Activated CD8-positive, alpha-beta memory T cell treated with anti-CD3 and anti-CD28 coated beads, Interleukin-2, amount 50 U/mL, for 24 hours (primary cell): ENCODE data around the gene SFTPB.
A peak's percentile ranks its signal among the peaks of the same experiment; 100 is the strongest.
"Not testable (repeated sequence)": the region's sequence is repeated elsewhere in the genome, so short reads cannot be mapped to it uniquely, and the experiment has no call there.

Experiments
- DNase-seq: peaks from one replicate; pipeline ENCODE4 v3.0.0-alpha.2; 2020; ENCODE audit errors: extremely low read depth

Gene SFTPB

DNA sequence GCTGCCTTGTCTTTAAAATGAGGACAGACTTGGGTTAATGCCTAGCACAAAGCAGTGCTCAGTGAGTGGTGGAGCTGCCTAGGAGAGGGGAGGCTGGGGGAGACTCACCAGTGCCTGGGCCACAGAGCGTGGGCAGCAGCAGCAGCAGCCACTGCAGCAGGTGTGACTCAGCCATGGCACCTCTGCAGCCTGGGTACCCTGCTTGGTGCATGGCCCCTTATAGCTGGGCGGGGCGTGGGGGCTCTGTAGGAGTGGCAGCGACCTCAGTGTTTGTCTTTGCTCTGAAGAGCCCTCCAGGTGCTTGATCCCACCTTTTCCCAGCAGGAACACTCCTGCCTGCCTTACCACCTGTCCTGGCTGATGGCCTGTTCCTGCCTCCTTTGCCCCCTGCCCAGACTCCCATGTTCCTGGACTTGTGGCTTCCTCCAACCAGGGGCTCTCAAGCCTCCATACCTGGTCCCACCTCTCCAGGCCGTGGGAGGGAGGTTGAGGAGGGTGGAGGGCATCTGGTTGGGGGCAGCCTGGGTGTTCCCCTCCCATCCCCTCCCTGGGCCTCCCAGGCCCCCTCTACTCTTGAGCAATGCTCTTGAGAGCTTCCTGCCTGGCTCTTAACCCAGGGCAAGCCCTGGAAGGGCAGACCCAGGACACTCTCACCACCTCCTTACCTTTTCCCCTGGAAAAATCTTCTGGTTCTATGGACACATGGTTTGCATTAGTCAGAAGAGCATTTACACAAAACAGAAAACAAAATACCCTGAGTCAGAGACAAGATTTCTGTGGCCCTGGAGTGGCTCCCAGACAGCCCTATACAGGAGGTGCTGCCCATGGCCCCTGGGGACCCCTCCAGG lies at the start of gene SFTPB:
Gene SFTPB (minus strand): TSS at position 191 of the 848 bp plus-strand sequence. CDS start 16 bp downstream, at position 175.
- no peak for DNase-seq

DNA sequence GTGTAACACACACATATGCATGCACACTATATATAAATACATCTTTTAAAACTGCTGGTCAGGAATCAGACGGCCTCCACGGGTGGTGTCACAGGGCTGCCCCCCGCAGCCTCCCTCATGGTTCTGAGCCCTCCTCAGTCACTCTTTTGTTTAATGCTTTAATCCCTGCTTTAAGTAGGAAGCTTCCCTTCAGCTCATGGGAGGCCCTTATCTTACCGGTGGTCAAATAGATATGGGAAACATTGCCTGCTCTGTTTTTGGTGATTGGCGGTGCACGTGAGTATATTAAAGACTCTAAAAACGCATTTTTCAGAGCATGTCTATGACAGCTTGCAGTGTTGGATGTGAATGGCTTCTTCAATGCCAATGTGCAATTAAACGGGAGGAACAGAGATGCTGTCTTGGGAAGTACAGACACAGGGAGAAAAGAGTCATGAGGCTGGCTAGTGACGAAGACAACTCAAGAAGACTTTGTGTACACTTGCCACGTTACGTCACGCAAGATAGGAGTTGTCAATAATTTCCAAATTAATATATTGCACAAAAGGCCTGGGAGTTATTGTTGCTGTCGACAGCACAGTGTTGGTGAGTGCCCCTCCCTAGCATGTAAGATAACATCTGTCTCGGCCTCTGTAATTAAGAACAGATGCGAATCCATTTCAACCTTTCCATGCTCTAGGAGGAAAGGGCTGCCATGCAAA lies 49.5 kb upstream of the SFTPB start:
- DNase-seq = no peak

DNA sequence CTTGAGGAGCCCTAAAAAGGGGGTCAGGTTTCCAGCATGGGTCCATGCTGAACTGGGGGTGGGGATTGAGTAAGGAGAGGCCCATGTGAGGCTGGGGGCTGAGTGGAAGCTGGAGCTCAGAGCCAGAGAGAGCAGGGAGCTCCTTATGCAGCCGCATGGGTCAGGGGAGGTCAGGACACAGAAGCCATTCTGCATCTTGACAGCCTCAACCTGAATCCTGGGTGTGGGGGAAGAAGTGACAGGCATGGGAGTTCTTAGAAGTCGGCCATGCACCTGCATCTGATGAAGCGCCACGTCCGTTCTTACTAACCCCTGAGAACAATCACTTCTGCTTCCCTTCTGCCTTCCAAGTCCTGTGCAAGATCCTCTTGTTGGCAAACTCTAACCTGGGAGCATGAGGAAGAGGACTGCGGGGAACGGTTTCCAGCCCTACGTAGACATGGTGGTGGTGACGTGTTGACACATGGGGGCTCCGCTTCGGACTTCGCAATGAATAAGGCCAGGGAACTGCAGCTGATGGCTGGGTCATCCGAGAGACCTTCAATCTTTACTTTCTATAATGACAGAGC lies 48.4 kb upstream of the SFTPB start:
- no peak for DNase-seq

DNA sequence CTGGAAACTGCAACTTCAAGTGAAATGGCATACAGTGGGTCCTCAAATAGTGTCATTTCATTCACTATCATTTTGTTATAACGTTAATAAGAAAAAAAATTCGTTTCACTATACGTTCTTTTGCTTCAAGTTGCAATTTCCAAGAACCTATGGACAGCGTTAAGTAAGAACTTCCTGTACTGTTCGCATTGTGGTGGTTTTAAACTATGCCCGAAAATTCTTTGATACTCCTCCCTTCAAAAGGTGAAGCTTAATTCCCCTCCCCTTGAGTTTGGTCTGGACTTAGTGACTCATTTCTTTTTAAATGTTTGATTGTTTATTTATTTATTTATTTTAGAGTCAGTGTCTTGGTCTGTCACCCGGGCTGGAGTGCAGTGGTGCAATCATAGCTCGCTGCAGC lies 46.8 kb upstream of the SFTPB start:
- no peak for DNase-seq

DNA sequence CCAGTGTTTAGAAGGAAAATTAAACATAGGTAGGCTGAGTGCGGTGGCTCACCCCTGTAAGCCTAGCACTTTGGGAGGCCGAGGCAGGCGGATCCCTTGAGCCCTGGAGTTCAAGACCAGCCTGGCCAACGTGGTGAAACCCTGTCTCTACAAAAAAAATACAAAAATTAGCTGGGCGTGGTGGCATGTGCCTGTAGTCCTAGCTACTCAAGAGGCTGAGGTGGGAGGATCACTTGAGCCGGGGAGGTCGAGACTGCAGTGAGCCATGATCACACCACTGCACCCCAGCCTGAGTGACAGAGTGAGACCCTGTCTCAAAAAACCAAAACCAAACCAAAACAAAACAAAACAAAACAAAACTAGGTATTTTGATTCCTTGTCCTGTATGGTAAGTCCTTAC lies 46.4 kb upstream of the SFTPB start:
- DNase-seq = not testable (repeated sequence)

DNA sequence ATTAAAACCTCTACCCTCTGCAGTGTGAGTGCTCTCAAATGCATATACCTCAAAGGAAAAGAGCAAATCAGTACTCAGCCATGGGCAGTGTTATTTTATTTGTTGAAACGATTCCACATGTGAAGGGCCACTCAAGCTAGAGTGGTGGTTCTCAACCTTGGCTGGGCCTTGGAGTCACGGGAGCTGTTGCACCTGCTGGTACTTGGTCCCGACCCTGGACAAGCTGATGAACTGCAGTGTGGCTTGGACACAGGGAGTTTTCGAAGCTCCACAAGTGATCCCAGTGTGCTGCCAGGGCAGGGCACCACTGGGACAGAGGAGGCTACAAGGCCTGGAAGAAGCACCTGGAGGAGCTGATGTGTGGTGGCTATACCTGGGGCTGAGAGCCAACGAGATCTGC lies 45.8 kb upstream of the SFTPB start:
- no peak for DNase-seq

DNA sequence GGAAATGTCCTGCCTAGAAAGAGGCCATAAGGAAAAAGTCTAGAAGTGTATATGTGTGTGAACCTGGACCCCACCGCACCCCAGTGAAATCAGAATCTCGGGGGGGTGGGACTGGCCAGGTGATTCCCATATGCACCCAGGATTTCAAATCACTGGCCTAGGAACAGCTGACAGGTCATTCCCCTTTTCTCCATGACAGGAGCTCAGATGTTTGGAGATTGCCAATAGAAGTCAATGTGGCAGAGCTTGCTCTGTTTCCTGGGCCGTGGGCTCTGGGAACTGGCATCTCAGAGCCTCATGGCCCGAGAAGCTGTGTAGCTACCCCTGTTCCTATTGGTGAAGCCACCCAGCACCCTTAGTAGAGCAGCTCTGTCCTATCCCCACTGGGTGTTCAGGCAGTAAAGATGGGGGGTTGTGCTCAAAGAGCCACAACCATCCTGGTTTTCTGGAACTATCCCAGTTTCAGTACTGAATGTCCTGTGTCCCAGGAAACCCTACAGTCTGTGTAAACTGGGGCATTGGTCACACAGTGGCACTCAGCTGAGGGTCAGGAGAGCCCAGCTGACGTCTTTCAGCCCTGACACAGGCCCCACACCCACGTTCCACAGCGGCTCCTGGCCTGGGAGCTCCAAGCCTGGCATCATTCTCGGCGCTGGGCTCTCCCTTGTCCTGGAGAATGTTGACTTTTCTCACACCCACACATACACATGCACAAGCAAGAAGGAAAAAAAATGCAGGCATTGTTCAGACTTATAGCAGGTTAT lies 45.0 kb upstream of the SFTPB start:
- no peak for DNase-seq

DNA sequence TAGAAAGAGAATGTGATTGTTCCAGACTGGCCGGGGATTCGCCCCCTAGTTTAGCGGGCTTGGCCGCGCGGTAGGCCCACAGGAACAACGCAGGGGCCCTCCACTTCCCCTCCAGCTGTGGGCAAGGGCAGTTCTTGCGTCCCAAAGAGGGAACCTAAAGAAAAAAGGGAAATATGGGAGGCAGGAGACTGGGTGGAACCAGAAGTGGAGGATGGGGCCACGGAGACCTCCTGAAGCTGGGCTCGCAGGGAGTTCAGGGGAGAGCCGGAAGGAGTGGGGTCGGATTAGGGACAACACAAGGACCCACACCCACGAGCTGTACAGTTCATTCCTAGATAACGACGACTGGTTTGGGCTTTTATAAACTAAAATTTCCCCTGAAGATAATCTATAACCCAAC lies 44.3 kb upstream of the SFTPB start:
- DNase-seq = no peak

DNA sequence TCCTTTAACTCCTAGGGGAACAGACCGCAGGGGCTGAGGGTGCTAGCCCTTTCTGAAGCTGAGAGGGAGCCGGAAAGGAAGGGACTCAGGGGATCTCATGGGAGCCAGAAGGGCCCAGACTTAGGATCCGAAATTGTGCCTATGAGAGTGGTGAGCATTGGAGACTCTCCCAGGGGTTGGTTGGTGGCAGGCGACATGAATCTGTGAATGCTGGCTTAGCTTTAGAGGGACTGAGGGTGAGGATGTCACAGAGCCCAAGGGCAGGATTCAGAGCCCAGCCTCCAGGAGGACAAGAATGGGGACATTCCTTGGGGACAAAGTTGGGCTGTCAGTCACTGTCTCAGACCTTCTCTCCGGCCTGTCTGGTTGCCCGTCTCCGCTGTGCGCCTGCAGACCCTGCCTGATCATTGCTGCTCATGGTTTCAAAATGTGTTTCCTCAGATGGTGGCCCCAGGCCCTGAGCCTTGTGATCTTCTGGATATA lies 43.6 kb upstream of the SFTPB start:
- DNase-seq = no peak

DNA sequence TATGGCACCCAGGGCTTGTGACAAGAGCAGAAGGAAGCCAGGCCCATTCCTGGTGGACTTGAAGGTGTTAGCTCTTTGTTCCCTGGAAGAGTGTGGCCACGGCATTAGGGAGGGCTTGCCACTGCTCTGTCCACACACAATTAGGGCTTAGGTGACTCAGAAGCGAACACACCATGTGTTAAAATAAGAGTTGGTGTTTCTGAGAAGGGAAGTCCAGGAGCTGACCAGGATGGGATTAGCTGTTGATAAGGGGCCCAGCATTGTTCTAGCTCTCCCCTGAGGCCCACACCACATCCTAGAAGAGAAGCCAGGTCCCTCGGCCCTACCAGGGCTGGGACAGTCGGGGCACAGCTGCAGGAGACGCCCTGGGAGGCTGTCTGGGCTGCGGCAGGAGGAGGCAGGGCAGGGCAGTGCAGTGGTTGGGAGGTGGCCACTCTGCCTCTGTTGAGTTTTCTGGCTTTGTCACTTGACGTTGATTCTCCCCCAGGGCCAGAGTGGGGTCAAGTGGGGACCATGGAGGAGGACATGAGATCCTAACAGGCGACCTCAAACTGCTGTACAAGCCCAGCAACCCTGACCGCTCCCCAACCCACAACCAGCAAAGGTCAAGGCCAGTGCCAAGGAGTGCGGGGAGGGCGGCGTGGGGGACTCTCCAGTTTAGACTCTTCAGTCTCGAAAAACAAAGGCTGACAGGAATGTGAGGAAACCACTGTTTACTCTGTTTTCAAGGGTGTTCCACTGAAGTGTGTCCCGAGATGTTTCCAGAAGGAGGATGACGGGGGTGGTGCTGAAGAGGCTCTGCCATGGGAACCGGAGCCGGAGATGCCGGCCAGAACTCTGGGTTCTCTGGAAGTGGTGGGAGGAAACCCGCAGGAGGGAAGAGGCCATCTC lies 42.9 kb upstream of the SFTPB start:
- DNase-seq = no peak

DNA sequence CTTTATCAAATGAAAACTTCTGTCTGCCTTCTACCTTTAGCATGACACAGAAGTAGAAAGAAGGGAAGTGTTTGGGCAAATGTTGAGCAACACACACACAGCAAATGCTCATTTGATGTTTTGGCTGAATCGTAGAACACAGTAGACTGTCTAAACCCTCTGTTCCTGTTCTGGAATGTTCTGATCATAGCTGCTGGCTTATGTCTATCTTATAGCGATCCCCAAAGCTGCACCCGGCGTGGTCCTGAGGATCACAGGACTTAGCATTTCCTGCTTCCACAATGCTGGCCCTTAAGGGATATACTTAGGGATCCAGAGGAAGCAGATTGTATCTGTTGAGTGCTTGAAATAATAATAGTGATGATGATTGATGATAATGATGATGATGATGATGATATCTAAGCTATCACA lies 41.4 kb upstream of the SFTPB start:
- DNase-seq = no peak

DNA sequence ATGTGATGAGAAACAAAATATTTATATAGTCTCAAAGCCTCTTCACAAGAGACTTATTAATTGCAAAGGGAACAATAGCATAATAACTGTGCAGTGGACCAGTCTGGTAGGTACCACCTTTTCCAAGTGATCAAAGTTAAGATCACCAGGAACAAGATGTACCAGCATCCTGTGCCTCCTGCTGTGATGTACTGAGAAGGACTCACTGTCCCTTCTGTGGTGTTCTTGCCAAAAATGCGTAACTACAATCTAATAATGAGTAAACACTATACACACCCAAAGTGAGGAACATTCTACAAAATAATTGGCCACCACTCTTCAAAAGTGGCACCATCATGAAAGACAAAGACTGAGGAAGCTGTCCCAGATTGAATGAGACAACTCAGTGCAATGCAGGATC lies 40.6 kb upstream of the SFTPB start:
- no peak for DNase-seq

DNA sequence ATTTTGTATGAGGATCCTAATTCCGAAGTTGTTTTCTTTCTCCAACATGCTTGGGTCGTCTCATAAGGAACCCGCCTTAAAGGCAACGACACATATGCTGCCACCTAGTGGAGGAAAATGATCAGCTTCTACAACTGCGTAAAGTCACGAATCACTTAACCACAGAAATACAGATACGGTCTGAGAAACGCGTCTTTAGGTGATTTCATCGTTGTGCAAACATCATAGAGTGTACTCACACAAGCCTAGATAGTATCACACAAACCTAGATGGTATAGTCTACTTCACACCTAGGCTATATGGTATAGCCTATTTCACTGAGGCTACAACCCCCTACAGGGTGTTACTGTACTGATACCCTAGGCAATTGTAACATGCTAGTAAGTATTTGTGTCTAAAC lies 39.3 kb upstream of the SFTPB start:
- peak; percentile 35 for DNase-seq

DNA sequence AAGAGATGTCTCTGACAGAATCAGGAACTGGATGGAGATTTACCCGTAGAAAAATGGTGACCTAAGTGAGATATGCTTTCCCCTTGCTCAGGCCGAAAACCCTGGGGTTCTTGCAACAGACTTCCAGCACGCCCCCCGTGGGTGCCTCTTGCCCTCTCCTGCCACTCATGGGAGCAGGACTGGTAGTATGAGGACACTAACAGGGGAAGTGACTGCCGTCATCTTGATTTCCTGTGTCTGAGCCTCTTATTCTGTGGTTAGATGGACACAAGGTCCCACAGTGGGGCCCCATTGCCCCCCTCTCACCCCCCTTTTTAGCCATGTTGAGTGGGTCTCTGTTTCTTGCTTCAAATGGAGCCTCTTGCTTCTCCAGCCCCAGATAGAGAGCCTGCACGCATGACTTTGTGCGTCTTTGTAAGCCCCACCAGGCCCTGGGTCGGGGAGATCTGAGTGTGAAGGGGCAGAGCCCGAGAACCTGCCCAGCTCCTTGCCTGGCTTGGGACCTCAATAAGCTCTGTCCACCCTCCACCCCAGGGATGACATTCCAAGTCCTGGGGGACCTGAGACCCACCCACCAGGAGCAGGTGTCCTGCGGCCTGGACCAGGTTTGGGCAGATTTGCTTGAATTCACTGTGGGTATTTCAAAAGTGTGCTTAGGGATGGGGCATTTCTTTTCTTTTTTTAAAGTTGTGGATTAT lies 38.7 kb upstream of the SFTPB start:
- DNase-seq = no peak

DNA sequence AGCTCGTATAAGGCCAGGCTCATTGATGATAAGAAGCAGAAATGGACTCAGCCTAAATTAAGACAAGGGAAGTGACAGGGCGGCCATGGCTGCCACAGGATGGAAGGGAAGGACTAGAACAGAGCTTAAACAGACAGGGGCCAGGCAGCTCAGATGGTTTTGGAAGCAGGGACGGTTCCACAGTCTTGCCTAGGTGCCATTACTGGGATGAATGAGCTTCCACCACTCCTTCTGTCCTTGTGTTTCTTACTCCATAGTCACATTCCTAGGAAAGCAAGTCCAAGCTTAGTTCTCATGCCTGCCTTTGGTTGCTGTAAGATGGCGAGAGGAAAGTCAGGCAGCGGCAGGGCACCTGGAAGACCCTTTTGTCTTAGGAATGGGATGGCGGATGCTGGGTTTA lies 38.1 kb upstream of the SFTPB start:
- DNase-seq = no peak

DNA sequence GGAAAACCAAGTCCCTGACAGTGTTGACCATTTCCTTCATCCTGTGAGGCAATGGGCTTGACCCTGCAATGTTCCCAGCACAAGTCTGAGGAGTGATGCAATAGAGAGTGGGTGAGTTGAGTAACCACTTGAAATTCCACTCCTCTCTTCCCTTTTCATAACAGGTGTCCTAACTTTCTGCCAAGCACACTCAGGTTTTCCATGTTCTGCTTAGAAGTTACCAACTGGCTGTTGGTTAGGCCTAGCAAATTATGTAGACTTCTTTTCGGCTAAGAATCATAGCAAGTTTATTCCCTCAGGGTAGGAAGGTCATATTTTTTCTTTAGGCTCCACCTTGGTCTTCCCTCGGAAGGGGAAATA lies 37.7 kb upstream of the SFTPB start:
- DNase-seq = no peak

DNA sequence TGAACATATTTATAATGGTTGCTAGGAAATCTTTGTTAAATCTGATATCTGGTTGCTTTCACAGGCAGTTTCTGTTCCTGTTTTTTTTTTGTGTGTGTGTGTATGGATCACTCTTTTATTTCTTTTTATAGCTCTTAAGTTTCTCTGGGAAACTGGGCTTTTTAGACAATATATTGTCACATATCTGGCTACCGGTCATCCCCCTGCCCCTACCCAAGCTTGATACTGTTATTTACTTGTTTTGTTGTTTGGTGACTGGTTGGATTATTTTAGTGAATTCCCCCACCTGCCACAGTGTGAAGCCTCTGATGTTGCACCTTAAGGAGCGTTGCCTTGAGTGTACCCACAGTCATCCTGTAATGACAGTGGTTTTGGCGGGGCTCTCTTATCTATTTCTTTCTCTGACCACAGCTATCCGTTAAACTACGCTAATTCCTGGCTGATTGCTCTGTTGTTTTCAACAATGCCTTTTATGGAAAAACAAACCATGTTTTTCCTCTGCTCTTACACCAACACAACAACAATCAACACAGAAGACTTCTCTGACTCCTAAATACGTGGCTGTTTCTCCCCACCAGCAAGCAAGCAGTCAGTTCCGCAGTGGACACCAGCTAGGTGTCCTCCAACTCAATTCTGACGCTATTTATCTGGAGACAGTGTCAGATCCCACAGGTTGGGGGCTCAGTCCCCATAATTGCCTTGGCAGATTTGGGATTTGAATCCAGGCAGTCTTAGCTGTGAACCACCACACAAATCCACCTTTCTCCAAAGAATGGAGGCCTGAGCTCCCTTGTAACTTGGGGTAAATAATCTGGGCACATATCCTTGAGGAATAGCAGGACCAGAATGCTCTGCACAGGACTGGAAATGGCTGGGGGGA lies 37.0 kb upstream of the SFTPB start:
- DNase-seq = no peak

DNA sequence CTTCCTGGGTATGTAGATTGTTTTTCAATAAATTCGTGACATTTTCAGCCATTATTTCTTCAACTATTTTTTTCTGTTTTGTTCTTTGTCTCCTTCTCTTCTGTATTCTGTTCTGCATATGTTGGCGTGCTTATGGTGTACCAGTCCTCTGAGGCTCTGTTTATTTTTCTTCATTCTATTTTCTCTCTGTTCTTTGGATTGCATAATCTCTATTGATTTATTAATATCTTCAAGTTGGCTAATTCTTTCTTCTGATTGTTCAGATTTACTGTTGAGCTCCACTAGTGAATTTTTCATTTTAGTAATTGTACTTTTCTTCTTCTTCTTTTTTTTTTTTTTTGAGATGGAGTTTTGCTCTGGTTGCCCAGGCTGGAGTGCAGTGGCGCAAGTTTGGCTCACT lies 36.0 kb upstream of the SFTPB start:
- no peak for DNase-seq

DNA sequence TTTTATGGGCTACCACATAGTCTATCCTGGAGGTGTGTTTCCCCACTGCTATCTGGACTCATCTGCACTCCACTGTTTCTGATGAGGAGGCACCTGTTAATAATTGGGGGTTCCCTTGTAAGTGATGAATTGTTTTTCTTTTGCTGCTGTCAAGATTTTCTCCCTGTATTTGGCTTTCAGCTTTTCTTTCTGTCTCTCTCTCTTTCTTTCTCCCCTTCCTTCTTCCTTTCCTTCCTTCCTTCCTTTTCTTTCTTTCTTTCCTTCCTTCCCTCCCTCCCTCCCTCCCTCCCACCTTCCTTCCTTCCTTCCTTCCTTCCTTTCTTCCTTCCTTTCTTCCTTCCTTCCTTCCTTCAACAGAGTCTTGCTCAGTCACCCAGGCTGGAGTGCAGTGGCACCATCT lies 35.3 kb upstream of the SFTPB start:
- DNase-seq = no peak

DNA sequence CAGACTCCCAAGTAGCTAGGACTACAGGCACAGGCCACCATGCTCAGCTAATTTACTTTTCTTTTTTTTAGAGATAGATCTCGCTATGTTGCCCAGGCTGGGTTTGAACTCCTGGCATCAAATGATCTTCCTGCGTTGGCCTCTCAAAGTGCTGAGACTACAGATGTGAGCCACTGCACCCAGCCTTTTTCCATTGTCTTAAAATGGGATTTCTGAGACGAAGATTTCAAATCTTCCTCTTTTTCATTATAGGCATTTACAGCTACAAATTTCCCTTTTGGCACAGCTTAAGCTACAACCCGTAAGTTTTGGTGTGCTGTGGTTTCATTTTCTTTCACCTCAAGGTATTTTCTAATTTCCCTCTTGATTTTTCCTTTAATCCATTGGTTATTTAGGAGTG lies 34.8 kb upstream of the SFTPB start:
- DNase-seq = no peak
